ENCODE results near the gene AREL1.
A peak's percentile ranks its signal among the peaks of the same experiment; 100 is the strongest.
"Not testable (repeated sequence)": the region's sequence is repeated elsewhere in the genome, so short reads cannot be mapped to it uniquely, and the experiment has no call there.

The AREL1 gene

GRCh38 chr14:74712499-74713394, at the start of gene AREL1, which contains the start of gene FCF1:
AREL1 (minus strand) TSS chr14:74713080; CDS start chr14:74685615, 27,465 bp downstream.
FCF1 (plus strand) TSS chr14:74713144; CDS start chr14:74713198, 54 bp downstream.
- Histone ChIP-seq H3K36me3 (ENCODE audit: control insufficient read depth in 5 of 5, insufficient read depth in 5 of 5, low read length in 5 of 5) (peaks cover 8 to 20% (median 14%) of the 10 kb centered on the region in 5 donors), H3K9me3 (ENCODE audit: control insufficient read depth in 5 of 5, low read length in 5 of 5) (no peaks in the 10 kb centered on the region), H3K27me3 (ENCODE audit: control insufficient read depth in 5 of 5, insufficient read depth in 4 of 5, low read length in 5 of 5) (peaks cover 0 to 2% (median 0%) of the 10 kb centered on the region in 5 donors), H3K4me1 (ENCODE audit: control insufficient read depth in 5 of 5, insufficient read depth in 5 of 5, low read length in 5 of 5) (peaks cover 8 to 30% (median 21%) of the 10 kb centered on the region in 5 donors), H3K9ac (ENCODE audit: low read length in 5 of 5) (peak within 1 kb of the TSS; percentile 88 to 98 (median 94)), H3K27ac (ENCODE audit: low read depth, low read length) (peak within 1 kb of the TSS; percentile 59), H3K4me3 (ENCODE audit: low read depth in 1 of 5, low read length in 5 of 5) (peak within 1 kb of the TSS; percentile 79 to 93 (median 86))

GRCh38 chr14:74758505-74758904, 45.6 kb upstream of the AREL1 start:
- H3K36me3 ChIP-seq (ENCODE audit: control insufficient read depth in 5 of 5, insufficient read depth in 5 of 5, low read length in 5 of 5); H3K4me1 ChIP-seq (ENCODE audit: control insufficient read depth in 5 of 5, insufficient read depth in 5 of 5, low read length in 5 of 5); H3K9me3 ChIP-seq (ENCODE audit: control insufficient read depth in 5 of 5, low read length in 5 of 5); H3K9ac ChIP-seq (ENCODE audit: low read length in 5 of 5); H3K4me3 ChIP-seq (ENCODE audit: low read depth in 1 of 5, low read length in 5 of 5); H3K27me3 ChIP-seq (ENCODE audit: control insufficient read depth in 5 of 5, insufficient read depth in 4 of 5, low read length in 5 of 5); H3K27ac ChIP-seq (ENCODE audit: low read depth, low read length): not testable (repeated sequence)

- H3K27me3 ChIP-seq (ENCODE audit: control insufficient read depth in 5 of 5, insufficient read depth in 4 of 5, low read length in 5 of 5), result no peaks in the 10 kb centered on the region
- H3K4me1 ChIP-seq (ENCODE audit: control insufficient read depth in 5 of 5, insufficient read depth in 5 of 5, low read length in 5 of 5), result no peaks in the 10 kb centered on the region
- H3K4me3 ChIP-seq (ENCODE audit: low read depth in 1 of 5, low read length in 5 of 5), result no peak overlapping the region
- peaks cover 0 to 4% (median 2%) of the 10 kb centered on the region in 5 donors for H3K9me3 ChIP-seq (ENCODE audit: control insufficient read depth in 5 of 5, low read length in 5 of 5)
- no peak overlapping the region for H3K27ac ChIP-seq (ENCODE audit: low read depth, low read length)
- no peaks in the 10 kb centered on the region for H3K36me3 ChIP-seq (ENCODE audit: control insufficient read depth in 5 of 5, insufficient read depth in 5 of 5, low read length in 5 of 5)
- H3K9ac ChIP-seq (ENCODE audit: low read length in 5 of 5), result no peak overlapping the region
Measured at GRCh38 chr14:74756326-74756725, 43.4 kb upstream of the AREL1 start.

- Histone ChIP-seq H3K4me3 (ENCODE audit: low read depth in 1 of 5, low read length in 5 of 5) (no peak overlapping the region), H3K27ac (ENCODE audit: low read depth, low read length) (no peak overlapping the region), H3K9ac (ENCODE audit: low read length in 5 of 5) (no peak overlapping the region), H3K27me3 (ENCODE audit: control insufficient read depth in 5 of 5, insufficient read depth in 4 of 5, low read length in 5 of 5) (no peaks in the 10 kb centered on the region), H3K9me3 (ENCODE audit: control insufficient read depth in 5 of 5, low read length in 5 of 5) (peaks cover 0 to 4% (median 2%) of the 10 kb centered on the region in 5 donors), H3K4me1 (ENCODE audit: control insufficient read depth in 5 of 5, insufficient read depth in 5 of 5, low read length in 5 of 5) (no peaks in the 10 kb centered on the region), H3K36me3 (ENCODE audit: control insufficient read depth in 5 of 5, insufficient read depth in 5 of 5, low read length in 5 of 5) (no peaks in the 10 kb centered on the region)
Measured at GRCh38 chr14:74754899-74755298, 42.0 kb upstream of the AREL1 start.

- Histone ChIP-seq H3K27me3 (ENCODE audit: control insufficient read depth in 5 of 5, insufficient read depth in 4 of 5, low read length in 5 of 5) (no peaks in the 10 kb centered on the region), H3K4me3 (ENCODE audit: low read depth in 1 of 5, low read length in 5 of 5) (no peak overlapping the region), H3K27ac (ENCODE audit: low read depth, low read length) (no peak overlapping the region), H3K4me1 (ENCODE audit: control insufficient read depth in 5 of 5, insufficient read depth in 5 of 5, low read length in 5 of 5) (no peaks in the 10 kb centered on the region), H3K9ac (ENCODE audit: low read length in 5 of 5) (no peak overlapping the region), H3K36me3 (ENCODE audit: control insufficient read depth in 5 of 5, insufficient read depth in 5 of 5, low read length in 5 of 5) (no peaks in the 10 kb centered on the region), H3K9me3 (ENCODE audit: control insufficient read depth in 5 of 5, low read length in 5 of 5) (peaks cover 0 to 4% (median 2%) of the 10 kb centered on the region in 5 donors)
Measured at GRCh38 chr14:74754157-74754556, 41.3 kb upstream of the AREL1 start.

- H3K27me3 ChIP-seq (ENCODE audit: control insufficient read depth in 5 of 5, insufficient read depth in 4 of 5, low read length in 5 of 5), result no peaks in the 10 kb centered on the region
- no peak overlapping the region for H3K27ac ChIP-seq (ENCODE audit: low read depth, low read length)
- no peak overlapping the region for H3K4me3 ChIP-seq (ENCODE audit: low read depth in 1 of 5, low read length in 5 of 5)
- H3K4me1 ChIP-seq (ENCODE audit: control insufficient read depth in 5 of 5, insufficient read depth in 5 of 5, low read length in 5 of 5), result no peaks in the 10 kb centered on the region
- no peaks in the 10 kb centered on the region for H3K9me3 ChIP-seq (ENCODE audit: control insufficient read depth in 5 of 5, low read length in 5 of 5)
- no peak overlapping the region for H3K9ac ChIP-seq (ENCODE audit: low read length in 5 of 5)
- H3K36me3 ChIP-seq (ENCODE audit: control insufficient read depth in 5 of 5, insufficient read depth in 5 of 5, low read length in 5 of 5), result no peaks in the 10 kb centered on the region
Measured at GRCh38 chr14:74747237-74747636, 34.4 kb upstream of the AREL1 start.

GRCh38 chr14:74739293-74740030, 26.6 kb upstream of the AREL1 start:
- H3K27me3 ChIP-seq (ENCODE audit: control insufficient read depth in 5 of 5, insufficient read depth in 4 of 5, low read length in 5 of 5), result no peaks in the 10 kb centered on the region
- H3K36me3 ChIP-seq (ENCODE audit: control insufficient read depth in 5 of 5, insufficient read depth in 5 of 5, low read length in 5 of 5), result peaks cover 11 to 38% (median 31%) of the 10 kb centered on the region in 5 donors
- H3K27ac ChIP-seq (ENCODE audit: low read depth, low read length), result no peak overlapping the region
- H3K9ac ChIP-seq (ENCODE audit: low read length in 5 of 5), result no peak overlapping the region
- H3K9me3 ChIP-seq (ENCODE audit: control insufficient read depth in 5 of 5, low read length in 5 of 5), result no peaks in the 10 kb centered on the region
- H3K4me3 ChIP-seq (ENCODE audit: low read depth in 1 of 5, low read length in 5 of 5), result no peak overlapping the region
- no peaks in the 10 kb centered on the region for H3K4me1 ChIP-seq (ENCODE audit: control insufficient read depth in 5 of 5, insufficient read depth in 5 of 5, low read length in 5 of 5)

- Histone ChIP-seq H3K9me3 (ENCODE audit: control insufficient read depth in 5 of 5, low read length in 5 of 5) (no peaks in the 10 kb centered on the region), H3K27me3 (ENCODE audit: control insufficient read depth in 5 of 5, insufficient read depth in 4 of 5, low read length in 5 of 5) (no peaks in the 10 kb centered on the region), H3K4me1 (ENCODE audit: control insufficient read depth in 5 of 5, insufficient read depth in 5 of 5, low read length in 5 of 5) (no peaks in the 10 kb centered on the region), H3K9ac (ENCODE audit: low read length in 5 of 5) (no peak overlapping the region), H3K36me3 (ENCODE audit: control insufficient read depth in 5 of 5, insufficient read depth in 5 of 5, low read length in 5 of 5) (peaks cover 20 to 51% (median 42%) of the 10 kb centered on the region in 5 donors), H3K27ac (ENCODE audit: low read depth, low read length) (no peak overlapping the region), H3K4me3 (ENCODE audit: low read depth in 1 of 5, low read length in 5 of 5) (no peak overlapping the region)
Measured at GRCh38 chr14:74737753-74738325, 25.0 kb upstream of the AREL1 start.

- H3K4me1 ChIP-seq (ENCODE audit: control insufficient read depth in 5 of 5, insufficient read depth in 5 of 5, low read length in 5 of 5), result no peaks in the 10 kb centered on the region
- H3K27me3 ChIP-seq (ENCODE audit: control insufficient read depth in 5 of 5, insufficient read depth in 4 of 5, low read length in 5 of 5), result no peaks in the 10 kb centered on the region
- no peaks in the 10 kb centered on the region for H3K9me3 ChIP-seq (ENCODE audit: control insufficient read depth in 5 of 5, low read length in 5 of 5)
- H3K27ac ChIP-seq (ENCODE audit: low read depth, low read length), result no peak overlapping the region
- no peak overlapping the region for H3K9ac ChIP-seq (ENCODE audit: low read length in 5 of 5)
- H3K4me3 ChIP-seq (ENCODE audit: low read depth in 1 of 5, low read length in 5 of 5), result no peak overlapping the region
- H3K36me3 ChIP-seq (ENCODE audit: control insufficient read depth in 5 of 5, insufficient read depth in 5 of 5, low read length in 5 of 5), result peaks cover 24 to 63% (median 52%) of the 10 kb centered on the region in 5 donors
Measured at GRCh38 chr14:74735125-74735524, 22.2 kb upstream of the AREL1 start.
